ENCODE results near the gene ATG9B.
"Not testable (repeated sequence)": the region's sequence is repeated elsewhere in the genome, so short reads cannot be mapped to it uniquely, and the experiment has no call there.

The ATG9B gene

GRCh38 chr7:151017370-151017952 is 6.8 kb downstream of the ATG9B start:
- DNase-seq (ENCODE audit: low read depth, low spot score) = no peak

- no peak for DNase-seq (ENCODE audit: low read depth, low spot score)
These were observed 7.4 kb downstream of the ATG9B start for GRCh38 chr7:151016942-151017341.

DNA sequence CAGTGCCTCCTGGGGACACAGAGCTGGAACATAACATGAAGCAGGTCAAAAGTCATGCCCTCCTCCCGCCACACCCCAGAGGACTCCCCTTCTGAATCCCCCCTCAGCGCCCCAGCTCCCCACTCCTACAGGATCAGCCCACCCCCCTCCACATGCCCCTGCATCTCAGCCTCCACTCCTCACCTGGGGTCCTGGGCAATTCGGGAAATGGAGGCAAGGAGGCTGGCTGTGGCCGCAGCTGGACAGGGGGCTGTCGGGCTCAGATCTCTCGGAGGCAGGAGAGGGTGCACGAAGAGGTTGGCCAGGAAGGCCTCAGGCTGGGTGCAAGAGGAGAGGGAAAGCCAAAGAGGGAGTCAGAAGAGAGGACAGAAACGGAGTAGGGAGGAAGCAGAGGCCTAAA is 7.8 kb downstream of the ATG9B start:
- DNase-seq (ENCODE audit: low read depth, low spot score) = no peak

- no peak for DNase-seq (ENCODE audit: low read depth, low spot score)
These were observed 8.3 kb downstream of the ATG9B start for GRCh38 chr7:151015967-151016366.

DNA sequence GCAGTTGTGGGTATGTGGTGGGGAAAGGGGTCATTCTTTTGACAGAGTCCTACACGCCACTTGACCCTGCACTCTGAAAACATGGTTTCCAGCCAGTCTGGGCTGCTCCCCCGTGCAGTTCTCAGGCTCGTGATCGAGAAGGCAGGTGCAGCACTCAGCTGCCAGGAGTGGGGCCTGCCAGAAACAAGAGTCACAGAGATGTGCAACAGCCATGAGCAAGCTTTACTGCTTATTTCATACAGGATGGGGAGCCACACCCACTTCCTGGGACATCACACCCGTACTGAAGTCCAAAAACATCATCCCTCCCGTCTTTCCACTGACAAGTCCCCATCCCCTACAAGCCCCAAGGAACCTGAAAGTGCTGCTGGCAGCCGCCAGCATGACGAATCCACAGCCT is 9.3 kb downstream of the ATG9B start:
- no peak for DNase-seq (ENCODE audit: low read depth, low spot score)

DNA sequence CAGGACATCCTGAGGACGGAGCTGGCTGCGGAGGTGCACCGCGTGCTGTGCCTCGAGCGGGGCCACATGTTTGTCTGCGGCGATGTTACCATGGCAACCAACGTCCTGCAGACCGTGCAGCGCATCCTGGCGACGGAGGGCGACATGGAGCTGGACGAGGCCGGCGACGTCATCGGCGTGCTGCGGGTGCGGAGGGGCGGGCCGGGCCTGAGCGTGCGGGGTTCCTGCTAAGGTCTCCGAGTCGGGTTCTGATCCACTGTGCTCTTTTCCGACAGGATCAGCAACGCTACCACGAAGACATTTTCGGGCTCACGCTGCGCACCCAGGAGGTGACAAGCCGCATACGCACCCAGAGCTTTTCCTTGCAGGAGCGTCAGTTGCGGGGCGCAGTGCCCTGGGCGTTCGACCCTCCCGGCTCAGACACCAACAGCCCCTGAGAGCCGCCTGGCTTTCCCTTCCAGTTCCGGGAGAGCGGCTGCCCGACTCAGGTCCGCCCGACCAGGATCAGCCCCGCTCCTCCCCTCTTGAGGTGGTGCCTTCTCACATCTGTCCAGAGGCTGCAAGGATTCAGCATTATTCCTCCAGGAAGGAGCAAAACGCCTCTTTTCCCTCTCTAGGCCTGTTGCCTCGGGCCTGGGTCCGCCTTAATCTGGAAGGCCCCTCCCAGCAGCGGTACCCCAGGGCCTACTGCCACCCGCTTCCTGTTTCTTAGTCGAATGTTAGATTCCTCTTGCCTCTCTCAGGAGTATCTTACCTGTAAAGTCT is 10.4 kb downstream of the ATG9B start:
- DNase-seq (ENCODE audit: low read depth, low spot score) = no peak

- no peak for DNase-seq (ENCODE audit: low read depth, low spot score)
These were observed 10.9 kb downstream of the ATG9B start for GRCh38 chr7:151013356-151013732.

DNA sequence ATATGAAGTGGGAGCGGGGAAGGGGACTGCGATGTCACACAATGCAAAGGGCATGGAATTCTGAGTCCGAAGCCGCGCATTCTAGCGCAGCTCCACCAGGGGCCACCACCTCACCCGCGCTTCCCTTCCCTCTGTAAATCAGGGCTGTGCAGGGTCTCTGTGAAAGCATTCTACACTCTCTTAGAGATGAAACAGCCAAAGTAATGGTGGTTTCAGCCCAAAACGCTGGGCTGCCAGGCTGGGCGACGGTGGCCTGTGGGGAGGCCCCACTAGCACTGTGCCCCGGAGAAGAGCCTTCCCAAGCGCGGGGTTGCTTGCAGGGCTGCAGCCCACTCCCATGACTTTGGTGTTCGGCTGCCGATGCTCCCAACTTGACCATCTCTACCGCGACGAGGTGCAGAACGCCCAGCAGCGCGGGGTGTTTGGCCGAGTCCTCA is 11.4 kb downstream of the ATG9B start:
- DNase-seq (ENCODE audit: low read depth, low spot score) = no peak

DNA sequence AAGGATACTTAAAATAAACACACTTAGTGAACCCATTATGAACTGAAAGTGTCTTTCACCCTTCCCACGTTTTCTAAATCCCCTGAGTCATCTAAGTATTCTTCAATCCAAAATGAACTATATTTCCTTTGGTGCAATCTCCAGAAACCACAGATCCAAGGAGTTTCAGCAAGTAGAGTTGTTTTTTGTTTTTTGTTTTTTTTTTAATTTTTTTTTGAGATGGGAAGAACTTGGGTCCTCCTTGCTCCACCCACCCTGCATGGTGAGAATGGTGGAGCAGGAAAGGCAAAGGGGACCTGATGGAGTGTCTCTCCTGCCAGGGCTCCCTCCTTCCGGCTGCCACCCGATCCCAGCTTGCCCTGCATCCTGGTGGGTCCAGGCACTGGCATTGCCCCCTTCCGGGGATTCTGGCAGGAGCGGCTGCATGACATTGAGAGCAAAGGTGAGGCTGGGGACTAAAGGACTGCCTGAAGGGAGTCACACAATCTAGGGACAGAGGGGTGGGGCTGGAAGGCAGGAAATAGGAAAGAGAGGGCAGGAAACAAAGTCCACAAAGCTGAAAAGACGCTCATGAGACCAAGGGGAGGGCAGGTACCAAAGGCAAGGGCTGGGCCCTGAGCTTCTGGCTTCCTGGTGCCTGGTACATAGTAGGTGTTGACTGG is 12.1 kb downstream of the ATG9B start:
- no peak for DNase-seq (ENCODE audit: low read depth, low spot score)

- not testable (repeated sequence) for DNase-seq (ENCODE audit: low read depth, low spot score)
These were observed 12.7 kb downstream of the ATG9B start for GRCh38 chr7:151011616-151012015.

GRCh38 chr7:151011097-151011409 is 13.2 kb downstream of the ATG9B start:
- DNase-seq (ENCODE audit: low read depth, low spot score) = no peak

DNA sequence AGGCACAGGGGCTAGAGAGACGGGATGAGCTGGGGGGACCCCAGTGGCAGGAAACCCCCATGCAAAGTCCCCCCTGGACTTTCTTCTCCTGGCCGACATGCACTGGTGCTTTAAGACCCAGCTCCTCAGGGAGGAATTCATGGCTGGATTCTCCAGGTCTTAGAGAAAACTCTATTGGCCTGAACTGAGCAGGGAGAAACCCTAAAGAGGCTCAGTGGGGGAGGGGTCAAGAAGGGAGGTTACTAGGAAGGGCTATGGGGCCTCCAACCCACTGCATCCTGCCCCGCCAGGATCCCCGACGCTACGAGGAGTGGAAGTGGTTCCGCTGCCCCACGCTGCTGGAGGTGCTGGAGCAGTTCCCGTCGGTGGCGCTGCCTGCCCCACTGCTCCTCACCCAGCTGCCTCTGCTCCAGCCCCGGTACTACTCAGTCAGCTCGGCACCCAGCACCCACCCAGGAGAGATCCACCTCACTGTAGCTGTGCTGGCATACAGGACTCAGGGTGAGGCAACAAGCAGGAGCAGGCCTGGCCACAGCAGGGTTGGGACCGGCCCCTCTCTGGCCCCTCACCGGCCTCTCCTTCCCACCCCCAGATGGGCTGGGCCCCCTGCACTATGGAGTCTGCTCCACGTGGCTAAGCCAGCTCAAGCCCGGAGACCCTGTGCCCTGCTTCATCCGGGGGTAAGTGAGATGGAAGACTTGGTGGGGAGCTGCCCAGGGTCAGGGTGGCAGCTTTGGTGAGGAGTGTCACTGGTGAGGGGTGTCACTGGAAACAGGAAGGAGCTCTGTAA is 13.8 kb downstream of the ATG9B start:
- DNase-seq (ENCODE audit: low read depth, low spot score) = no peak

DNA sequence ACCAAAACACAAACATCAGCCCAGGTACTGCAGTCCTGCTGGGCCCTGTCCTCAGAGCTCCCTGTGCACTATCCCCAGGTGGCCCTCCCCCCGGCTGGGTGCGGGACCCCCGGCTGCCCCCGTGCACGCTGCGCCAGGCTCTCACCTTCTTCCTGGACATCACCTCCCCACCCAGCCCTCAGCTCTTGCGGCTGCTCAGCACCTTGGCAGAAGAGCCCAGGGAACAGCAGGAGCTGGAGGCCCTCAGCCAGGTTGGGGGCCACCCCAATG is 14.3 kb downstream of the ATG9B start:
- no peak for DNase-seq (ENCODE audit: low read depth, low spot score)

GRCh38 chr7:151009327-151010036 is 14.8 kb downstream of the ATG9B start:
- DNase-seq (ENCODE audit: low read depth, low spot score) = no peak

- no peak for DNase-seq (ENCODE audit: low read depth, low spot score)
These were observed 15.6 kb downstream of the ATG9B start for GRCh38 chr7:151008511-151009323.

DNA sequence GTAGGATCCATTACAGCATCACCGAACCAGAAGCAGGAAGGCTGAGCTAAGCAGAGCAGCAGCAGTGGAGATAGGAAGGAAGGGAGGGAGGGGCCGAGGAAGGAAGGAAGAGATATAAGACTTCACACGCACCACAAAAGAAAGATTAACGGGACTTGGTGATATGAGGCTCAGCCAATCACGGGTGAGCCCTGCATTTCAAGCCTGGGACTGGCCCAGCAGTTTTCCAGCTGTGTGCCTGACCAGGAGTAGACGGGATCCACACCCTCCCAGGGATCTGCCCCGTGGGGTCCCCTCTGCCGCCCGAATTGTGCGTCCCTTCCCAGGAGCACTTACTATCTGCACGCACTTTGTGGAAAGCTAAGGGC is 16.2 kb downstream of the ATG9B start:
- DNase-seq (ENCODE audit: low read depth, low spot score) = no peak

GRCh38 chr7:151007469-151007898 is 16.8 kb downstream of the ATG9B start:
- DNase-seq (ENCODE audit: low read depth, low spot score) = no peak

GRCh38 chr7:151006590-151007300 is 17.5 kb downstream of the ATG9B start:
- no peak for DNase-seq (ENCODE audit: low read depth, low spot score)

DNA sequence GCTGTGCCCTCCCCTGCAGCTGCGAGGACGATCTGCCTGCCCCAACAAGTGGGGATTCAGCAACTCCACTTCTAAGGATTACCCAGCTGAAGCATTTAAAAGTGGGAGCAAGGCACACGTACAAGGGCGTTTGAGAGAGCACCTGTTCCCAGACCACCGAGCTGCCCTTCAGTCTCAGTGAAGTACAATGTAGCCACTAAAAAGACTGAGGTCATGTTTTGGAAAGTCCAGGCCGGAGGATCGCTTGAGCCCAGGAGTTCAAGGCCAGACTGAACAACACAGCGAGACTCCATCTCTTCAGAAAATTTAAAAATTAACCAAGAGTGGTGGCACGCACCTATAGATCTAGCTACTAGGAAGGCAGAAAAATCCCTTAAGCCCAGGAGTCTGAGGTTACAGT is 18.7 kb downstream of the ATG9B start:
- DNase-seq (ENCODE audit: low read depth, low spot score) = no peak

GRCh38 chr7:151003572-151003971 is 20.7 kb downstream of the ATG9B start:
- DNase-seq (ENCODE audit: low read depth, low spot score) = no peak

DNA sequence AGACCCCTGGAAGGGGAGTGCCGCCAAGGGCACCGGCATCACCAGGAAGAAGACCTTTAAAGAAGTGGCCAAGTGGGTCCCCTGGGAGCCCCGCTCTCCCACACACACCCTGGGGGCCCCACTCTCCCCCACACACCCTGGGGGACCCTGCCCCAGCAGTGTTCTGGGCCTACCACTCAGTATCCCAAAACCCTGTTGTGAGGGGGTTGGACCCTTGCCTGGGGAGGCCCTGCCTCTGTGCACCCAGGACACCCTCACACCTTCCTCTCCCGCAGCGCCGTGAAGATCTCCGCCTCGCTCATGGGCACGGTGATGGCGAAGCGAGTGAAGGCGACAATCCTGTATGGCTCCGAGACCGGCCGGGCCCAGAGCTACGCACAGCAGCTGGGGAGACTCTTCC is 22.7 kb downstream of the ATG9B start:
- DNase-seq (ENCODE audit: low read depth, low spot score) = no peak

All from smooth muscle cell of the brain vasculature (primary cell).